GM11168 (cell line): ENCODE data around the gene METTL8.
"Not testable (repeated sequence)": the region's sequence is repeated elsewhere in the genome, so short reads cannot be mapped to it uniquely, and the experiment has no call there.

Experiments
- in situ Hi-C: fragments of 300-500 bp; cut with MboI; formaldehyde crosslinking; loops from one replicate; pipeline ENCODE4 v1.12.0; 2022; ENCODE audit warnings: low sequenced_read_pairs; ENCODE audit not compliant: unreplicated experiment

METTL8 gene

DNA sequence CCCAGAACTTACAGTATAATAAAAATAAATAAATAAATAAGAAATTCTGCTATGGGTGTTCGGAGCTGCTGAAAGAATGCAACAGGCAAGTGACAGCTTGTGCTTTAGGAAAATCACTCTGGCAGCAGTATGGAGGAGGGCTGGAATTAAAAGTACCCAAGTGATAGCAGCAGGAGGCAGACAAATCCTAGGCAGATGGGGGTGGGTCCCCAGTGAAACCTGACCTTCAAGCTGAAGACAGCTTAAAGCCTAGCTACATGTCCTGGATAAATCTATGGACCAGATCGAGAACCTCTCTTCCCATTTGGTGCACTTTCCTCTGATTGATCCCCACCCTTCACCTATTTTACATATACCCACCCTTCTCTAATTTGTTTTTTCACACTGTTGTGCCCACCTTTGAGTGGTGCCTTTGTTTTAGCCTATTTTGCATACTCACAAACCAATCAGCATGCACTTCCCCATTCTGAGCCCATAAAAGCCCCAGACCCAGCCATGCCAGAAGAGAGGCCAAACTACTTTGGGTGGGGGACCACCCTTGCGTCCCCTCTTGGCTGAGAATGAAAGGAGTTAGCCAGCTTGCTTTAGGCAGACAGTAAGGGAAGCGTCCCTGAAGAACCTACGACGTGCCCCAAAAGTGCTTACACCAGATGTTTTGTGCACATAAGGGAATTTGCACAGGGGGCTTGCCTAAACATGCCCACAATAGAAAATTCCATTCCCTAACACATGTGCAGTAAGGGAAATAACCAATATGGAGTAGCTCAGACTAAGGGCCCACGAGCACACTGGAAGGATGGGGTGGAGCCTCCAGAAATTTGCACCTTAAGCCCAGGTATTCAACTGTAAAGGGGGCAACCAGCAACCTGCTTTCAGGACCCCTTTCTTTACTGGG is 3.0 kb downstream of the METTL8 start:
- in situ Hi-C loops = no loop called here

DNA sequence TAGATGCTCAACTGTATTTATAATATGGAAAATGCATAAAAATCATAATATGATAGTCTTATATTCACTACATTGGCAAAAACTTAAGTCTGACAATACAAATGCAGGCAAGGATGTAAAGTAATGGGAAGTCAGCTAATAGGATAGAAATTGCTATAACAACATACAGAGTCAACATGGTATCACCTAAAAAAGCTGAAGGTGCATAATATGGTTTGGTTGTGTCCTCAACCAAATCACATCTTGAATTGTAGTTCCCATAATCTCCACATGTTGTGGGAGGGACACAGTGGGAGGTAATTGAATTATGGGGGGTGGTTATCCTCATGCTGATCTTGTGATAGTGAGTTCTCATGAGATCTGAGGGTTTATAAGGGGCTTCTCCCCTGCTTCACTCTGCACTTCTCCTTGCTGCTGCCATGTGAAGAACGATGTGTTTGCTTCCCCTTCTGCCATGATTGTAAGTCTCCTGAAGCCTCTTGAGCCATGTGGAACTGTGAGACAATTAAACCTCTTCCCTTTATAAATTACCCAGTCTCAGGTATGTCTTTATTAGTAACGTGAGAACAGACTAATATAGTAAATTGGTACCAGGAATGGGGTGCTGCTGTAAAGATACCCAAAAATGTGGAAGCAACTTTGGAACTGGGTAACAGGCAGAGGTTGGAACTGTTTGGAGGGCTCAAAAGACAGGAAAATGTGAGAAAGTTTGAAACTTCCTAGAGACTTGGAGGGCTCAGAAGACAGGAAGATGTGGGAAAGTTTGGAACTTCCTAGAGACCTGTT is 10.9 kb downstream of the METTL8 start:
- in situ Hi-C loops = not testable (repeated sequence)

DNA sequence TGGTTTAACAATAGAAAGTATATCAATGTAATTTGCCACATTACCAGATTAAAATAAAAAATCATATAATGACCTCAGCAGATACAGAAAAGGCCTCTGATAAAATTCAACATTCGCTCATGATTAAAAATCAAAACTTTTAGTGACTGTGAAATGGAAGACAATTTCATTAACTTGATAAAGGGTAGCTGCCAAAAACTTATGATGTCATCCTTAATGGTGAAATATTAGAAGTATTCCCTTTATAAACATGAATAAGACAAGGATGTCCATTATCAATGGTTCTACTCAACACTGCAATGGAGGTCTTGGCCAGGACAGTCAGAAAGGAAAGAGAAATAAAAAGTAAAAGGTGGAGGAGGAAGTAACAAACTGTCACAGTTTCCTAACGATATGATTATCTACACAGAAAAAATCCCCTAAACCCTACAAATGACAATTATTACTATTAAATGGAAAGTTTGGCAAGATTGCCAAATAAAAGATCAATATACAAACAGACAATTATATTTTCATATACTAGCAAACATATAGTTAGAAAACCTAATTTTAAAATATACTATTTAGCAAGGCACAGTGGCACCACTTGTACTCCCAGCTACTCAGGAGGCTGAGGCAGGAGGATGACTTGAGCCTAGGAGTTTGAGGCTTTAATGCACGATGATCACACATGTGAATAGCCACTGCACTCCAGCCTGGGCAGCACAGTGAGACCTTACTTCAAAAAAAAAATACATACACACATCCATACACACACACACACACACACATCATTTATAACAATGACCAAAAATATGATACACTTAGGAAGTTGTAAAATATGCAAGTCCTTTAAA is 12.8 kb downstream of the METTL8 start:
- in situ Hi-C loops = no loop called here

DNA sequence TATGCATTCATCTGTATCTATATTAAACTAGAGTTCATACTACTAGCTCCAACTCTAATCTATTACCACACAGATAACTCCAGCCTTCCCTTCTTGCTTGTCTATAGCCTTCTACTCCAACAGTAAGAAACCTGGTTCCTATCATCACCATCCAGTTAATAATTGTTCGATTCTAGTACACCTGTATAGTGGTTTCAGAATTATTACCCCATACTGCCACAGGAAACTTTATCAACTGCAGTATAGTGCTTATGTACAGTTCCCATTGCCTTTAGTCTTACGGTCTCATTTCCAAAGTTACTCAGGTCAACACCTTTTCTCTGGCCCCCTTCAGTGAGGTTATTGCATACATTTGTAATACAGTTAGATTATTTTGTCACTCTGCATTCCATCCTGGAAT is 14.5 kb downstream of the METTL8 start:
- in situ Hi-C loops = loop anchor here (5.0 to 10.0 kb wide), 2 partner anchors 257 to 445 kb away; partner anchors contain the start of gene TLK1

DNA sequence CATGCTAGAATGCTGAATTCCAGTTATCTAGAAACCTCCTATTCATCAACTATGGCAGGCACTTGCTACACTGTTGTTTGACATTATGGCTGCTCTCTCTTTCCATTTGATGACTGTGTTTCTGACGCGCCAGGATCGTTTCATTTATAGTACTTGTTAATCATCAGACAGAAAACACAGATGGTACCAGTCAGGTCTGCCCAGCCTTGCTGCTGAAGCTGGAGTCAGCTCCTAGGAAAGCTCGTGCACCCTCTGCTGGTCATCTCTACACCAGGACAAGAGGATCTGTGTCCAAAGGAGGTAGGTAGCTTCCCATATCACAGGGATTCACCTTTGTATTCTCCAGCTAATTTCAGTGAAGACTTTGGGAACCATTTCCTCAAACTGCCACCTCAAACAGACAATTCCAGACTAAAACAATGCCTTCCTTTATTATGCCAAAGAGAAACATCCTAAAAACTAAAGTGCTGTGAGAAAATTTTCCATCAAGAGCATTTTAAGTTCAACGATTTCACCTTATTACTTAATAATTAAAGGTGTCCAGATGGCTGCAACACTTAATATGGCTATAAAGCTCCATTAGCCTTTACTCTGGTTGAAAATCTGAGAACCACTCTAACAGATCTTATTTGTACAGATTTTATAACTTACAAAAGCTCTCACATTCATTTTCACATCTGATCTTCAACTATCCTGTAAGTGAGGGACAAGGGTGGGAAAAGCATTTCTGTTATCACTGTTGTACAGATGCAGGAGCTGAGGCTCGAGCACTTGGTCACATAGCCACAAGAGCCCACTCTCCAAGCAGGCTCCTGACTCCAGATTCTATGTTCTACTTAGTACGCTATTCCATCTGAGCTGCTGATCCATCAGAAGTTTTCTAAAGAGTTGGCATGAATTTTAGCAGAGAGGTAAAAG is 17.5 kb downstream of the METTL8 start:
- in situ Hi-C loops = loop anchor here (5.0 to 10.0 kb wide), 2 partner anchors 254 to 441 kb away; partner anchors contain the start of gene TLK1

DNA sequence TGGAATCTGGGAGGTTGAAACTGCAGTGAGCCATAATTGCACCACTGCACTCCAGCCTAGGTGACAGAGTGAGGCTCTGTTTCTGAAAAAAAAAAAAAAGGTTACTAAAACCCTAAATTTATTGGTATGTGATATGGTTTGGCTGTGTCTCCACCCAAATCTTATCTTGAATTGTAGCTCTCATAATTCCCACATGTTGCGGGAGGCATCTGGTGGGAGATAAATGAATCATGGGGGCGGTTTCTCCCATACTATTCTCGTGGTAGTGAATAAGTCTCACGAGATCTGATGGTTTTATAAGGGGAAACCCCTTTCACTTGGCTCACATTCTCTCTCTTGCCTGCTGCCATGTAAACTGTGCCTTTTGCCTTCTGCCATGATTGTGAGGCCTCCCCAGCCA is 19.1 kb downstream of the METTL8 start:
- in situ Hi-C loops = loop anchor here (5.0 to 10.0 kb wide), 2 partner anchors 252 to 440 kb away; partner anchors contain the start of gene TLK1

DNA sequence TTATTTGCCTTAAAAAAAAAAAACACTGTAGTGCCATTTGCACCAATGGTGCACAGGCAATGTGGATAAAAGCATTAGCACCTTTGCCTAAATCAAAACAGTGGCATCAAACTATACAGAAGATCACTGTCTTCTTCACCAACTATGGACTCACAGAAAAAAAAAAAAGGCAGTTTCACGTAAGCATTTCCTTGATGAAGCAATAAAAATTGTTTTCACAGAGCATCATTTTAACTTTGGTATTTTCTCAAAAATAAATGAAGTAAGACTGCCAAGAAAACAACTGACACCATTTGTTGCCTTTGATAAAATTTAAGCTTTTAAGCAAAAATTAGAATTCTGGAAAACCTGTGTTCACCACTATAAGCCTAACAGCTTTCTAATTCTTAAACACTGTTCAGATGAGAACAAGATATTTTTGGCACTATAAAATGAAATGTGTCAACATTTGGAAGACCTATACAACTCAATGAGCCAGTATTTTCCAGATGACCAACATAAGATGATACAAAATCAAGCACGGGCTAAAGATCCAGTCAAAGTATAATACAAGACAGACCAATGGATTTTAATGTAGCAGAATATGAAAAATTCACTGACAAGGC is 21.1 kb downstream of the METTL8 start:
- in situ Hi-C loops = loop anchor here (10.0 kb wide), 1 partner anchor 438 kb away; no protein-coding TSS in a partner anchor

DNA sequence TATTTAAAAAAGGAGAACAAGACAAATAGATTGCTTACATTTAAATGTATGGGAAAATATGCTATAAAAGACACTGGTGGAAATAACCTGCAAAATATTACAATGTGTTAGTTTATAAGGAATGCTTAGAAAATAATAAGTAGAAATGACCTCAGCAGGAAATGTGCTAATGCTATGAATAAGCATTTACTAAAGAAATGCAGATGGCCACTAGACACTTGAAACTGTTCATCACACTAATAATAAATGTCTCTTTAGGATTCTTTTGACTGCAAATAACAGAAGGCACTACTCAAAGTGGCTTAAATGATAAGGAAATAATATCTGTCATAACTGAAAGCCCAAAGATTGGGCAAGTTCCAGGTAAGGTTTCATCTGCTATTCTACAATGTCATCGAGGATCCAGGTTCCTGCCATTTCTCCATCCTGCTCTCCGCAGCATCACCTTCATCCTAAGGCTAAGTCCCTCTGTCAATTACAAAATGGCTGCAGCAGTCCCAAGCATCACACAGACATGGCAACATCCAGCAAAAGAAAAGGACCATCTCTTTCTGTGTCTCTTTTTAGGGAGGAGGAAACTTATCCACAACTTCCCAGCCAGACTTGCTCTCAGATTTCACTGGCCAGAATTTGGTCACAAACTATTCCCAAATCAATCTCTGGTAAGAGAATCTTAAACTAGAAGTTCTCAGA is 21.9 kb downstream of the METTL8 start:
- in situ Hi-C loops = loop anchor here (10.0 kb wide), 1 partner anchor 437 kb away; no protein-coding TSS in a partner anchor

DNA sequence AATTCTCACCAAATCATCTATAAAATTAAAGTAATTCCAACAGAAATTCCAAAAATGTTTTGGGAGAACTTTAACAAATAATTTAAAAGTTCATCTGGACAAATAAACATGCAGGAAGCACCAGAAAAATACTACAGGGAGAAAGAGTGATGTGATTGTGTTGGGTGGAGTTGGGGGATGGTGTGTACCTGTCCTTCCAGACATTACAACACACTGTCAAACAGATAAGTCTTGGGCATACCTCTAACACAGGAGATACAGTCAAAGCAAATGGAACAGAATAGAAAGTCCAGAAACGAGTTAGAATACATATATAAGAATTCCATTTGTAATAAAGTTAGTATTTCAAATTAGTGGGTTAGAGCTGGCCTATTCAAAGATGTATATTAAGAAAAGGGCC is 22.6 kb downstream of the METTL8 start:
- in situ Hi-C loops = loop anchor here (10.0 kb wide), 1 partner anchor 436 kb away; no protein-coding TSS in a partner anchor

DNA sequence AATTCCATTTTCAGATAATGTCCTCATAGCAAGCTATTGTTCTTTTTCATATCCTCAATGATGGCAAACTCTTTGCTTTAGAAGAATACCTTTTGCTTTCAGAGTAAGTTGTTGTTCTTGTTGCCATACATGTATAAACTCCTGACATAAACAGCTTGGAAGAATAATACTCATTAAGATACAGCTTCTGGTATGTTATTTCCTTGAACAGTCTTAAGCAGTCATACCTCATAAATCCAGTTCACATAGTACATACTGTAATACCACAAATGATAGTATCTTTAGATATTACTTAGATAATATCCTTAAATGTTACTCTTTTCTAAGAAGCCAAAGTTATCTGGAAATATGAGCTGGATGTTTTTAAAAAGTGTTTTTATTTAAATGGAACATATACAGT is 23.2 kb downstream of the METTL8 start:
- in situ Hi-C loops = loop anchor here (10.0 kb wide), 1 partner anchor 436 kb away; no protein-coding TSS in a partner anchor

DNA sequence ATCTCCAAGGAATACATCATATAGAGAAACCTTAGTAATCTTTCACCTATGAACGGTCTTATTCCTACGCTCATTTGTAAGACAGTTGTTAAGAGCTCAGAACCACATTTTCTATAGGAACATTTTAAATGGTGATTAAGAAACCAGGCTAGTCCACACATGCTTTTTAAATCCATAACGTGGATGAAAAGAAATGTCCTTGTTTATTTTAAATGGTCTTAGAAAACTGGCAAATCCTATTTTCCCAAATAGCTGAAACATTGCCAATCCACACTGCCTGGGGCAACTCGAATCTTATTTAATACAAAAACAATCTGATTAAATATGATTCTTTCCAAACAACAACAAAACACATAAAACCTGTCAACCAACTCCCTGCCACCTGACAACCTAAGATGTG is 23.7 kb downstream of the METTL8 start:
- in situ Hi-C loops = loop anchor here (10.0 kb wide), 1 partner anchor 435 kb away; no protein-coding TSS in a partner anchor

DNA sequence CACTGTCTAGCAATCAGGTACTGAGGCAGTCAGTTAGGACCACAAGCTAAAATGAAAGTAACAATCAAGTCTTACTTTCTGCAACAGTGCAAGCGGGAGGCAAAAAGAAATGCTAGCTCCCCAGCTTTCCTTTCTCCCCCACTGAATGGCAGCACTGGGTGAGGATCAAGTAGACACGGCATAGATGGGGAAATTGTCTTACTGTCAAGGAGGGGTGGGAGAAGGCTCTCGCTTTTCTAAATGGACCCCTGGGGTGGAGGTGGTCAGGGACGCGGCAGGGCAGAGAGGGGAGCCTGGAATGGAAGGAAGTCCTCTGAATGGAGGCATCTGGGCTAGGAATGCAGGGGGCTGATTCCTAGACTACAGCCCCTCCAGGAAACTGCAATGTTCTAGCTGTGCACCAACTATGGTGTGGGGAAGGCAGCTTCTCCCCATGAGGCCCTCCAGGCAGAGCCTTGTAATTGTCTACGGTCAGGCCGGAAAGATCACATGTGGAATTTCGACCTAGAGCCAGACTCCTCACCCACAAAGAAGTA is 24.3 kb downstream of the METTL8 start:
- in situ Hi-C loops = loop anchor here (5.0 kb wide), 1 partner anchor 77 kb away; no protein-coding TSS in a partner anchor

DNA sequence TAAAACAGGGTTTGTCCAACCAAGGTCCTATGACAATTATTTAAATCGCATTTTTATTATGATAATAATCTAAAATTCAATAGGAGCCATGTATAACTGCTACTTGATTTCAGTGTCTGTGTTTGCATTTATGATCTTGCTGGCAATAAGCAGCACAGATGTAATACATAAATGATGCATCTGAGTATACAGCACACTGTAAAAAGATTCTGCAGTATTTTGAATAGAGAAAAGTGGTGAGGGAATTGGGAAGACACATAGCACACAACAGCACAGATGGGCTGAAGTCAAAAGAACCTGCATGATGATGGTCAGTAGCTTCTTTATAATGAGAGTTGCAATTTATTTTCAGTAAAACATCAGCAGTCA is 26.1 kb downstream of the METTL8 start:
- in situ Hi-C loops = loop anchor here (5.0 kb wide), 1 partner anchor 75 kb away; no protein-coding TSS in a partner anchor

DNA sequence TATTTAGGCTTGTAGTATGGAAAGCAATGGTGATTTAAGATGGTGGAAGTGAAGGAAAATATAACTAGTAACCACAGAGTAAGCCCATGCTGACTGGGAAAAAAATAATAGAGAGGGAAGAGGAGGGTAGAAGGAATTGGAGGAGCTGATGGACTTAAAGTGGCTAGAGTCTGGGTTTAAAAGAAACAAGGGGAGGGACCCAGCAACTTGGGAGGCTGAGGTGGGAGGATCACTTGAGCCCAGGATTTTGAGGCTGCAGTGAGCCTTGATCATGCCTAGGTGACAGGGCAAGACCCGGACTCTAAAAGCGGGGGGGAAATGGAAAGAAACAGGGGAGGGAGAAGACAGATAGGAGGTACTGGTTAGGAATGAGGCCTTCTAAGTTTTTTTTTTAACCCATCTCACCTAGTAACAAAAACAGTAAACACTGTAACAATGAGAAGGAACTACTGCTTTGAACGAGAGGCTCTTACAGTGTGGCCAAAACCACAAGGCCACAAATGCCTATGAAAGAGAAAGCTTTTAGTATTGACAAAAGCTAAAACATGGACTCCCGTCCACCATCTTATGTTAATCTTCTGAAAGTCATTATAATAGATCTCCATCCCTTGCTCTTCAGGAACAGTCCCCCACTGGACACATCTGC is 26.6 kb downstream of the METTL8 start:
- in situ Hi-C loops = loop anchor here (5.0 kb wide), 1 partner anchor 75 kb away; no protein-coding TSS in a partner anchor

DNA sequence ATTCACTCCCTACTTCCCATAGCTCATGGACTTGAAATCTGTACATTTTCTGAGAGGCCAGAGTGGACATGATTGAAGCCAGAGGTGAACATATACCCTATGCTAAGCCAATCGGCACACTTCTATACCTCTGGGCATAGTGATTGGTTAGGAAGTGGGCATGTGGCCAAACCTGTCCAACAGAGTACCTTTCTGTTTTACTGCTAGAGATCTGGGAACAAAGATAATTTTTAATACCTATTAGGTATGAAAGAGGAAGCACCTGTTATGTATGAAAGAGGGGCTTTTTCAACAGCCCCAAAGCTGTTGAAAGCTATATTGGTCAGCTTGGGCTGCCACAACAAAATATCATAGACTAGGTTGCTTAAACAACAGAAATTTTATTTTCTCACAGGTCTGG is 27.7 kb downstream of the METTL8 start:
- in situ Hi-C loops = loop anchor here (5.0 kb wide), 1 partner anchor 74 kb away; no protein-coding TSS in a partner anchor

DNA sequence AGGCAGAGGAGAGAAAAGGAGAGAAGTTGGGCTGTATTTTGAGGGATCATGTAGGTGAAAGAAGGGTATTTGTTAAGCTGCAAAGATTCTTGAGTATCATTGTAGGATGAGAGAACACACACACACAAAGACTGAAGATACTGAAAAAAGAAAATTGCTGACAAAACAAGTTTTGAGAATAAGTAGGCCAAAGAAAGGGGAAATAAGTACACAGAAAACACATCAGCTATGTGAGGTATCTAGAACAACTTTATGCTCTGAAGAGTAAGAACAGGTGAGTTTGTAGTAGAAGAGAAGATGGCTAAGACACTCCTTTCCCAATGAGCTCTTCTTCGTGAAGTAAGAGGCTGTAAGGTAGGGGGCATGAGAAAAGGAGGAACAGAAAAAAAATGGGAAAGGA is 28.2 kb downstream of the METTL8 start:
- in situ Hi-C loops = loop anchor here (5.0 kb wide), 1 partner anchor 73 kb away; no protein-coding TSS in a partner anchor

DNA sequence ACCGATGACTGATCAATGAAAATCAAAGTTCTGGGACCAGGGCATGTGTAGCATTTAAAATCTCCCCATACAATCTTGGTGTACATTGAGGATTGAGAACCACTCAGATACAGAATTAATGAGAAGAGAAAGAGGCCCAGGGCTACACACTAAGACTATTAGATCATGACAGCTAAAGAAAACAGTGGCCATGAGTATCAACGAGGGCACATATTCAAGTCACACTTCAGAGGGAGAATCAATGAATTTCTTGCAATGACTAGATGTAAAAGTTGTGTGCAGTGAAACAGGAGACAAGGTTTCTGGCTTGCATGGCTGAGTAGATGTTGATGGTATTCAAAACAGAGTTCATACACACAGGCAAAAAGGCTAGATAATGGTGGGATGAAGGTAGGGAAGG is 29.1 kb downstream of the METTL8 start:
- in situ Hi-C loops = loop anchor here (5.0 kb wide), 1 partner anchor 72 kb away; no protein-coding TSS in a partner anchor
